Measurements from ENCODE around the gene CBARP. TPM values are rescaled to one million over a fixed set of nuclear protein-coding genes. Genes with fewer than 3 reads are reported as not detected.

CBARP gene
- total RNA-seq, 1 donor from 2014 or later, result 1.2 TPM

GRCh38 chr19:1224847-1225246 is 13.0 kb downstream of the CBARP start:
- Histone ChIP-seq H3K4me2 (no peak overlapping the region), H3F3A (ENCODE audit: low read depth) (peaks cover 5% of the 10 kb centered on the region), H3K27ac (no peak overlapping the region), H4K20me1 (ENCODE audit: low read depth) (peaks cover 38% of the 10 kb centered on the region), H2AFZ (replicated peaks) (no peak overlapping the region), H3K9ac (no peak overlapping the region), H3K27me3 (no peaks in the 10 kb centered on the region), H3K4me3 (no peak overlapping the region), H3K79me2 (ENCODE audit: low read depth) (no peaks in the 10 kb centered on the region), H3K36me3 (no peaks in the 10 kb centered on the region), H3K9me3 (ENCODE audit: low read depth) (no peaks in the 10 kb centered on the region), H3K4me1 (no peaks in the 10 kb centered on the region)
- Mint-ChIP-seq H3K9me3 (no peaks in the 10 kb centered on the region), H3K27ac (no peak overlapping the region), H3K4me1 (no peaks in the 10 kb centered on the region), H3K36me3 (peaks cover 2% of the 10 kb centered on the region), H3K27me3 (ENCODE audit: insufficient read depth, low read depth) (no peaks in the 10 kb centered on the region), H3K4me3 (no peak overlapping the region)
- DNase-seq (ENCODE audit: low spot score), result no peak
- TF ChIP-seq CTCF (IDR thresholded peaks at IDR 0.05), result no peak
- TF ChIP-seq EZH2 (IDR thresholded peaks at IDR 0.05), result no peak
- TF ChIP-seq EZH2phosphoT487 (IDR thresholded peaks at IDR 0.05), result no peak

- Histone ChIP-seq H3K9ac (no peak overlapping the region), H3K27ac (no peak overlapping the region), H2AFZ (replicated peaks) (no peak overlapping the region), H3K4me2 (no peak overlapping the region), H3K4me3 (no peak overlapping the region), H3K9me3 (ENCODE audit: low read depth) (no peaks in the 10 kb centered on the region), H3F3A (ENCODE audit: low read depth) (peaks cover 5% of the 10 kb centered on the region), H3K27me3 (no peaks in the 10 kb centered on the region), H3K36me3 (no peaks in the 10 kb centered on the region), H4K20me1 (ENCODE audit: low read depth) (peaks cover 41% of the 10 kb centered on the region), H3K79me2 (ENCODE audit: low read depth) (peaks cover 2% of the 10 kb centered on the region), H3K4me1 (no peaks in the 10 kb centered on the region)
- TF ChIP-seq CTCF (IDR thresholded peaks at IDR 0.05) (no peak), EZH2phosphoT487 (IDR thresholded peaks at IDR 0.05) (no peak), EZH2 (IDR thresholded peaks at IDR 0.05) (no peak)
- DNase-seq (ENCODE audit: low spot score), result no peak
- Mint-ChIP-seq H3K27ac (no peak overlapping the region), H3K36me3 (peaks cover 2% of the 10 kb centered on the region), H3K27me3 (ENCODE audit: insufficient read depth, low read depth) (no peaks in the 10 kb centered on the region), H3K4me3 (no peak overlapping the region), H3K4me1 (no peaks in the 10 kb centered on the region), H3K9me3 (no peaks in the 10 kb centered on the region)
Observed at GRCh38 chr19:1224047-1224825, 13.6 kb downstream of the CBARP start.

GRCh38 chr19:1223018-1223855 is 14.6 kb downstream of the CBARP start:
- no peak overlapping the region for H3K27ac Mint-ChIP-seq
- peak; percentile 66 for DNase-seq (ENCODE audit: low spot score)

More at GRCh38 chr19:1223018-1223855, 14.6 kb downstream of the CBARP start:
- Mint-ChIP-seq H3K4me3 (no peak overlapping the region), H3K27me3 (ENCODE audit: insufficient read depth, low read depth) (no peaks in the 10 kb centered on the region), H3K4me1 (peaks cover under 1% of the 10 kb centered on the region), H3K9me3 (no peaks in the 10 kb centered on the region), H3K36me3 (peaks cover 2% of the 10 kb centered on the region)
- H3K27me3 ChIP-seq, result no peaks in the 10 kb centered on the region
- peaks cover 50% of the 10 kb centered on the region for H4K20me1 ChIP-seq (ENCODE audit: low read depth)
- no peaks in the 10 kb centered on the region for H3K36me3 ChIP-seq
- H3K79me2 ChIP-seq (ENCODE audit: low read depth), result peaks cover 12% of the 10 kb centered on the region
- peaks cover 4% of the 10 kb centered on the region for H3F3A ChIP-seq (ENCODE audit: low read depth)
- H3K27ac ChIP-seq, result no peak overlapping the region
- H3K4me3 ChIP-seq, result no peak overlapping the region
- no peak overlapping the region for H2AFZ ChIP-seq (replicated peaks)
- TF ChIP-seq CTCF (IDR thresholded peaks at IDR 0.05) (peak; percentile 60), EZH2 (IDR thresholded peaks at IDR 0.05) (no peak)
- no peaks in the 10 kb centered on the region for H3K4me1 ChIP-seq
- H3K9ac ChIP-seq, result no peak overlapping the region
- H3K4me2 ChIP-seq, result no peak overlapping the region
- no peaks in the 10 kb centered on the region for H3K9me3 ChIP-seq (ENCODE audit: low read depth)
